Ecto neural progenitor cell (in vitro differentiated cells): ENCODE data around the gene FIP1L1.
A peak's percentile ranks its signal among the peaks of the same experiment; 100 is the strongest.

ENCODE experiments used
- DNase-seq: peaks from one replicate; pipeline ENCODE4 v3.0.0-alpha.2; 2018; ENCODE audit warnings: low spot score

The FIP1L1 gene

DNA sequence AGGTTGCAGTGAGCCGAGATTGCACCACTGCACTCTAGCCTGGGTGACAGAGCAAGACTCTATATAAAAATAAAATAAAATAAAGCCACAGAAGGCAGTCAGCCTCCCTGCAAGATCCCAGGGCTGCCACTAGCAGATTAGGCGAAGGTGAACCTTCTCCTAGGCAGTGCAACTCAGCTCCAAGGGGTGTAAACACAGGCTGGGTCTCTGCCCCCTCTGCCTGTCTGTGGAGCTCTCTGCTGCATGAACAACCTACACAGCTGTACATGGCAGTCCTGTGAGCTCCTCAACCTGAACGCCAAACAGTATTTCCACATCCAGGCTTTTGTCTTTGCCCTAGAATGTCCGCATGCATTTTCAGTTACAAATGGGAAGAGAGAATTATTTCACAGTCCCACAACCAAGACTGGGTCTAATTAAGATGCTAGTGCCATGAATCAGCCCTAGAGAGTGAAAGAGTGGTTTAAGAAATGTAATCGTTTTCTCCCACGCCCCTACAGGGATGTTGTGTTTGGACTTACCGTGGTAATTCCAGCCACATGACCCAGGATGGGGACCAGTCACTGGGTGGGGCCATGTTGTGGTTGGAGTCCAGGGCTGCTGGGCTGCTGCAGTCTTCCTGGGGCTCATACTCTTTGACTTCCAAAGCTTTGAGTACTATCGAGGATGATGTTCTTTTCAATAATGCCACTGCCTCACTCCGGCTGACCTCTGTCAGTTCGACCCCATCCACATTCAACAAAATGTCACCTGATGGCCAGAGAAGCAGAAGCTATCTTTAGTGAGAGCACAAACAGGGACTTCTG is 99.0 kb downstream of the FIP1L1 start:
- DNase-seq = no peak

DNA sequence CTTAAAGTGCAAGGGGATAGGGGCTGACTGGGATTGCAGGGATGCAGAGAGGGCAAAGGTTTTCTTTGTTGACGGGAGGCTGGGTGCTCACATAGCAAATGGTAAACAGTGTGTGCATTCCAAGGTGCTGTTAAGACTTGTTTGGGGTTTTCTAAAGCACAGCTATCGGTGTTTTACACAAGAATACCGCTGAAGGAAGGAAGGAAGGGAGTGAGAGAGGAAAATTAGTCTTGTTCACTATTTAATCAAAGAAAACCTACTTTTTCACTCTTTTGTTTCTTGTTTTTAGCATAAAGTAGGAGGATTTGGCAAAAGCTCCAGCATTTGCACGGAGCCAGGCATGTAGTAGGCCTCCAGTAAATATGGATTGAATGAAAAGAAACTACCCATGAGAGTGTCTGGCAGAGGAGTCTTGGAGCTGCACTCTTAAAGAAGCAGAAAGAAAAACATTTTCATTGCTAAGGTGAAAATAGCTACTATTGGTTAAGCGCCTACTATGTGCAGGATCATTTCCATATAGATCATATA is 99.7 kb downstream of the FIP1L1 start:
- DNase-seq = no peak

DNA sequence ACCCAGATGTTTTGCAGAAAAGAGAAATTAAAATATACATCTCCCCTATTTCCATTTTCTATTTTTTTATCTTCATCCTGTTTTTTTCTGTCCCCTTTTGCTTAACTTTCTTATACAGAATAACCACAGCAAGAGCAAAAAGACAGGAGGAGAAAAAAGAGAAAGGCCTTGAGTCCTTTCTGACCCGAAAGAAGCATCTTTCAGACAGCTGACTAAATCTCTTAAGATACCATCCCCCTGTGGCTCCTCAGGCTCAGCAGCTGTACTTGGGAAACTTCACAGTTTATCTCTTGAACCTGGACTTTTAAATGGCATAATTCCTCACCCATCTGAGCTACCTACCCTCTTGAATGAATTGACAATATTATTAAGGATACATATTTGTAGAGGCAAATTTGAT is 100.2 kb downstream of the FIP1L1 start:
- no peak for DNase-seq

DNA sequence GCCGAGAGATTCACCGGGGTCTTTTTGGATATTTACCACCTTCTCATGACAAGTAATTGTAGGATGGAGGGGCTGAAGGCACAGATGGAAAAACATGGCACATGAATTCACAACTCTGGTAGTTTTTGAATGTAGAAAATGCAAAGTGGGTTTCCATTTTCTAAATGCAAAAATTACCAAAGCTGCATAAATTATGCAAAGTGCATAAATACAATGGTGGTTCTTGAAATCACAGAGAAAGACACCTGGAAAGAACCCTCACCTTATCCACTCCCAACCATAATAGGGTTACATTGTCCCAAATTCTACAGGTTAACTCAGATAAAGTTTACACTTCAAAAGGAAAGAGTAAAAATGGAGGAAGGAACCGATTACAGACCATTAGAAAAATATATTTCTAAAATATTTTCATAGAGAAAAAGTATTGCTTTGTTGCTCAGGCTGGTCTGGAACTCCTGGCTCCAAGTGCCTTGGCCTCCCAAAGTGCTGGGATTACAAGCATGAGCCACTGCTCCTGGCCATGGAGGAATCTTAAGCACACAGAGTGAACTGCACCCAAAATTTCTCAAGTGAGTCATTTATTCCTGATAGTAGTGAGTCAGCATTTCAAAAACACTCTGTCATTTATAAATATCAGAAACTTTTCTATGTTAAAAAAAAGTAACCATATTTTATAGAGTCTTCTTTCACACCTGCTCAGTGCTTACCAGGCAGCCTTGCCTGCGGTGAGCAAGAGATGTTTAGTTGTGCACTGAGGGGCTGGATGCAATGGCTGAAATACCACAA is 101.4 kb downstream of the FIP1L1 start:
- no peak for DNase-seq

DNA sequence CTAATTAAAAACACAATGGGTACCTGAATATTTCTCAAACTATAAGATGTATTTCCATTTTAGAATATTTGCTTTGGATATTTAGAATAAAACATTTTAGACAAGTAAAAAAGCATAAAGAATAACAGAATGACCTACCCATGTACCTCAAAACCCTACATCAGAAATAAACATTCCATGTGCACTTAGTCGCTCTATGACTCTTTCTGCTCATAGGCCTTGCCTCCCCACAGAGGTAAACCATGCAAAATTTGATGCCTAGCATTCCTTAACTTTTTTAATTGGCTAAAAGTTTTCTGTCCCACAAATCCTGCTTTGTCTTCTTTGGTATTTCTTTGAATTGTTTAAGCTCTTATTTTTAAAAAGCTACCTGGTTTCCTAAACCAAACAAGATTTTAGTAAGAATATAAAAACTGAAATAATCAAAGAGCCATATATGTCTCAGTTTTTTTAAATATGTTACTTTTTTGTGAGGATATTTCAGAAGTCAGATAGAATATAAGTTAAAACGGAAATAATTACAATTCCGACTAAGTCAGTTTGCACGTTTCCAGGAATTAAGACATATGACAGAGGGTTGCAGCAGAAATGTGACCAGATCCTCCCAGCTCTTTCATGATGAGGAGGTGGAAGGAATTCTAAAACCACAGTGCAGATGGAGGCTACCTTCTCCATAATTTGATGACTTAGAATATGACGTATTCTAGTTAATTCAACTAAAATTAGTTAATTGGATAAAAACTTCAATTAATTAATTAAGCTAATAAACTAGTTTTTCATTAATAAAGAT is 102.5 kb downstream of the FIP1L1 start:
- DNase-seq = no peak

DNA sequence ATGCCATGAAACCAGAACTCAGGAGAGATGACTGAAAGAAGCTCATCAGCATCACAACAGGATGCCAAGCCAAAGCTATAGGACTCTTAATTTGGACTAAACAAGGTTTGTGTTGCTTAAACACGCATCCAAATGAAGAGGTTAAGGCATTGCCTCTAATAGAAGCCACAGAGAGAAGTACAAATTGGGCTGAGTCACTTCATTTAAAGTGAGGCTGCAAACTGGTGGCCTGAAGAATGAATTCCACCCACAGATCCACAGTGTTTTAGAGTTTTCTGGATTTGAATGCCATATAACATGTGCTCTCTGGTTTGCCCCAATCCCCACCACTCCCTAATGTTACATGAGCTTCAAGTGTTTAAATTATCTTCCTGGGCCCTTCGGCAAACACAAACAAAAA is 103.5 kb downstream of the FIP1L1 start:
- DNase-seq = no peak

DNA sequence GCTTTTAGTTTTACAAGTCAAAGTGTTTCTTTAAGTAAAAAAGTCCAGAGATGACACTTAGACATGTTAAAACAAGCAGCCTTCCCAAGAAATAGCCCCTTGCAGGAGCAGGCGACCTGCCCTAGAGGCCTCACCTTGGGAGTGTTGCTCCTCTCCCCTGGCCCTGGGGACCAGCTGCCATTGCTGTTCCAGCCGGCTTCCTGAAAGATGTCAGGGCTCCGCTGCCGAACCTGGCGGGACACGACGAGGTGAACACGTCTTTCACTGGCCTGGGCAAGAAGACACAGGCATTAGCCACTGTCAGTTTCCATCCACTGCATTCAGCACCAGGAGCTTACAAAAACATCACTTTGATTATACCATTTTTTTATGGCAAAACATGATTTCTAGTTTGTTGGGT is 104.1 kb downstream of the FIP1L1 start:
- no peak for DNase-seq

DNA sequence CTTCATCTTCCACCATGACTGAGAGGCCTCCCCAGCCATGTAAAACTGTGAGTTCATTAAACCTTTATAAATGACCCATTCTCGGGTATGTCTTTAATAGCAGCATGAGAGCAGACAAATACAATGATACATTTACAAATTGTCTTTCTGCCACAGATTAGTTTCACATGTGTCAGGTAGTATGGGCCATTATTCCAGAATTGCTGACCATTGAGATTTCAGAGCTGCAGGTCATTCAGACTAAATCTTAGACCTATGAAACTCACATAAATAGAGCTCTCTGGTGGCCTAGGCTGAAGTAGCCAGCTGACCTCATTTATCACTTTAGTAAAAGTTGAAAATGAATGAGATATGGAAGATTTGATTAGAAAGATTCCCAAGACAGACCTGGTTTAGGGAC is 105.8 kb downstream of the FIP1L1 start:
- no peak for DNase-seq

DNA sequence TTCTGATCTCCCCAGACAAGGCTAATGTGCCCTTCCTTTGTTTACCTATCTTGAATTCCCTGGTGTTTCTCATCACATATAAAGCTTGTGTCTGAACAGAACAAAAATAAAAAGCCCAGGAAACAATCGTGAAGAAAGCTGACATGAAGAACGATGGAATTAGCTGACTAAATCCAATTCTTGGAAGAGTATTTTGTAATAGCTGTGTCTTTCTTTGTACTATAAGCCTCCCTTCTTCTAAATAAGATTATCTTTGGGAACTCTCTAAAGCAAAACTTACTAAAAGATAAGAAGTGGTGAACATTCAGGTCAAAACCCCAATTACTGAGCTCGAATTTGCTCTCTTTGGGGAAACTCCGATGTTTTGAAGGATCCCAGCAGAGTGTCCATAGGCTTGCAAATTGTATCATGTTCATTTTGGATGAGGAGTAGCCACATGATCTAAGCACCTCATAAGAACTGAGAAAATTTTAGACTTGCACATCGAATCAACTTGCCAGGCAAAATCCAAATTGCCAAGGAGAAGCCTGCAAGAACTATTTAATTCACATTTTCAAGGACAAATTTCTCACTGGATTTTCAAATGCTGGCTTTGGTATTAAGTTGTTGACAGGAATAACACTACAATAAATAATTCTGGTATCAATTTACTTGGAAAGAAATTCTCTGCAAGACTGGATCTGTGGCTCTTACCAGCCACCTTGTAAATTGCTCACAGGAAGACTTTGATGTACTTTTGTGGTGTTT is 107.6 kb downstream of the FIP1L1 start:
- no peak for DNase-seq

DNA sequence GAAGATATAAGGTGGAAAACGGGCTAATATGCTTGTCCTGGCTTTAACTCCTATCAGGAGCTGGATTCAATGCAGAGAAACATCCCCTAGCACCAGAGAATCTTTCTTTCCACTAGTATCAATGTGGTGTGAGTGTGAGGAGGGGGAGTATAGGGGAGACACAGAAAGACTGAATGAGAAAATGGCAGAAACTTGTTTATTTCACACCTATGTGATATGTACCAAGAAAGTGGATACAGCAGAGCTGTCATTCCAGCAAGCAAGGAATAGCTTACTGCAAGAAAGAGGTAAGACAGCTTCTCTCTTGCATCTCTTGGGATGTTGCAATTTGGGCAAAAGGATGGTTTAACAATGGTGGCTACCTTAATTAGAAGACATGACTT is 108.2 kb downstream of the FIP1L1 start:
- no peak for DNase-seq

DNA sequence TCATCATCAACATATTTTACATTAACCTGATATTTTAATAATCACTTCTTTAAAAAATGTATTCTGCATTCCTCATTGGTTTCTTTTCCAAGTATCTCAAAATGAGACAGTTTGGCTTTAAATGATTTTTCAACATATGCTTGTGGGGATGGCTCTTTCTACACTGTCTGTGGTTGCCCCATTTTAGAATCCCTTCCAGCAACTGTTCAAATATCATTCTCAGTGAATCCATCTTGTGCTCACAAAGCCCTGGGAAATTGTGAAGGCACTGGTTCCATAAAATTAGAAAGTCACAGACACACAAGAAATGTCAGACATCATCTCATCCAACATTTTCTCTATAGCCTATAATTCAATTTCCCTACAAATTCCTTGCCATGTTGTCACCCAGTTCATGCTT is 110.3 kb downstream of the FIP1L1 start:
- no peak for DNase-seq

DNA sequence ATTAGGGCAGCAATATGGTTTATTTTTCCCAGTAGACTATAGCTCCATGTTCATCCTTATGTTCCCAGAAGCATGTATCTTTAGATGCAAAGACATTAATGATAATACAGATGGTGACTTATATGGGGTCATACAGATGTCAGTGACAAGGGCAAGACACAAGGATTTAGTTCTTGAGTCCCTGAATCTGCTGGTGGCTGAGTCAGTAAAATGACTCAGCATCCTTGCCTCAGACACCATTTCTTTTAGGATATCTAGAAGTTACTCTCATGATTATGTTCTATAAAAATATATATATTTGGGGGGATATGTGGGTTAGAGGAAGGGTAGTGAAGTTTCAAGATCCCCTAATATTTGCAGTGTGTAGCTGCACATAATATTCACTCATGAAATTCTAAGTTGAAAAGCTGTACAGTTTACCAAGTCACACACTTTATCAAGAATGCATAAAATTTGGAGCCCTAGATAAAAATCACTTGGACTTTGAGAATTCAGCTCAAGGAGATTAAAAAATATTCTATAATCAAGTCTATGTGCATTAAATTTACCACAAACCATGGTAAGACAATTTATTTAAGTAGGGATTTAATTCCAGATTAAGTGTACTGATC is 111.9 kb downstream of the FIP1L1 start:
- no peak for DNase-seq

DNA sequence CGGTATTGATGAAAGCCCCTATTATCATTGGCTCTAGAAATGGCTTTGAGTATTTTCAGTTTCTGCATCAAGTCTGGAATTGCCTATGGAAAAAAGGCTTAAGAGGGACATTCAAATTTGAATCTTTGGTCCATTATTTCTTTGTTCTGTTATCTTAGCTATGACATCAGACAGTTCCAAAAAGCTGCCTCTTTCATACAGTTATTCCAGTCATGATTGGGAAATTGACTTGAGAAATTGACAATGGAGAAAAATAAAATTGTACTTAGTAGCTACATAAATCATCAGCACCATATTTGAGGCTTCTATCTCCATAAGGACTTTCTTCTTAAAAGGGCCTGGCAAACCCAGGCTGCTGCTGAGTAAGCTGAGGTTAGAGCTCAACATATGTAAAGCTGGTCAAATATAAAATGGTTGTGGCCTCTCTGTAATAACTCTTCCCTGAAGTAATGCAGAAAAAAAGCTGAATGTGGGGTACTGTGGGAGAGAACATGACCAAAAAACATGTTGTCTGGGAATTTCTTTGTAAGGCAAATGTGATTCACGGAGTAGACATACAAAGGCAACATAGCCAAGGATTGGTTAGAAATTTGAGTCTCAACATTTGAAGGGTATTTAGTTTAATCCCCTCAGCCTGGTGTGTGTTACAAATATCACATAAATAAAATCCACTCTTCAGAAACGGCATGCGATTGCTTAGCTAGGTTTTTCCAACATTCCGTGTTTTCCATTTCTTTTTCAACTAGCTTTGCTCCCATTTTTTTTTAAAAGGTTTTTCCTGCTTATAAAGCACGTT is 112.9 kb downstream of the FIP1L1 start:
- DNase-seq = no peak

DNA sequence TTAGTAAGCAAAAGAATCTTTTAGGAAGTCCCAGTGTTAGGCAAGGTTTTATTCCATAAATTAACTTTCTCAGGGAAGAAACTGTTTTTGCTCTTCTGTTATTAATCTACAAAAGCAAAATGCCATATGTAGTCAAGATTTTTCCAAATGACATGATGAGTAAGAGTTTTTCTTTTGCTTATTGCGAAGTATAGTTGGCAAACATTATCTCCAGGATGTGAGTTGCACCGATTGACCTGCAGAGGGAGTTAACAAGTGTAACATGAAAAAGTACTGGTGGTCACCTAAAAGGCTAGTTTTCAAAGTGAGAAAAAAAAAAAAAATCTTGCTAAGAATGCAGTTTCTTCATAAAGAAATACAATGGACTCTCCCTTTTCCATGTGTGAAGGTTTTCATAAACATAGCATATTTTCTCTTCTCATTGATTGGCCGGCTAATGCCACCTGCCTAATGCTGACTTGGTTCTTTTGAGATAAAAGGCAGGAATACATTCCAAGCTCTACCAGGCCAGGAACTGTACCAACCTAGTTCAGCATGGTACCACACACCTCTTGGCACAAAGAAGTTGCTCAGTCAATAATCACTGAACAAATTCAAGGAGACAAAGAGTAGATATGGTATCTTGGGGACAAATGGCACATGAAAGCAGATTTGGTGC is 113.7 kb downstream of the FIP1L1 start:
- no peak for DNase-seq

DNA sequence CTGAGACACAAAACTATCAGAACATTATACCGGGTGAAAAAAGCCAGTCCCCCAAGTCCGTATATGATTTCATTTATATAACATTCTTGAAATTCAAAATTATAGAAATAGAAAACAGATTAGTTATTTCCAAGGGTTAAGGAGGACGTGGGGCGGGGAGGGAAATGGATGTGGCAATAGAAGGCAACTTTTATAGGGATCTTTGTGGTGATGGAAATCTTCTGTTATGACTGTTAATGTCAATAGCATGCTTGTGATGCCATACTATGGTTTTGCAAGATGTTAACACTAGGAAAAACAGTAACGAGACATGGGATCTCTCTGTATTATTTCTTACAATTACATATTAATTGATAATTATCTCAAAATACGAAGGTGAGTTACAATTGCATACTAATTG is 117.4 kb downstream of the FIP1L1 start:
- no peak for DNase-seq

DNA sequence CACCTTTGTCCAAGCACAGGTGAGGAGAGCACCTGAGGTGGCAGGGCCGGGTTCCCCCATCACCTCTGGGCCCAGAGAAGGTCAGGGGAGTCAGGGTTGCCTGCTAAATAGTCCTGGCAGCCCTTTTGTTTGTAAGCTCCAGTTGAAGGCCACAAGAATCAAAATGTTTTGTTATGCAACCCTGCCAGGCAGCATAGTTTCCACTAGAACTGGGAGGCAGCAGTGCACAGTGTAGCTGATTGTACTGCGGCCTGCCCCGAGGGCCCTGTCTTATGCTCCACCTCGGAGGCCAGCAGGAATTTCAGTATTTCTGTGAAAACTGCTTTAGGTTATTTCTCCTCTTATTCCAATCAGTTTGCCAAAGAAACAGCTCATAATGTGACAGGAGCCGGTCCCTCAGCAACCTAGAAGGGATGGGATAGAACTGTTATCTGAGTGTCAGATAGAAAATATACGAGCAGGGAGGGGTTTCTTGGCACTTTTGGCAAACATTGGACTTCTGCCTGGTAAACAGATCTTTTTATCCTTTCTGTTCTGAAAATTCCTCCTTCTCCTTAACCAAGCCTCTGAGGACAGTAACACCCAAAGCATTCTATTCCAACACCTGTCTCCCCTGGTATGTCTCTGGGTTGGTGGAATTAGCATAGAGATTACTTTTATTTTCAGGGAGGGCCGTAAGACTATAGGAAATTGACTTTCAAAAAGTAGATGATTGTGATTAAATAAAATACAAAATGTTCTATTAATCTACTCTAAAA is 120.2 kb downstream of the FIP1L1 start:
- peak; percentile 57 for DNase-seq

DNA sequence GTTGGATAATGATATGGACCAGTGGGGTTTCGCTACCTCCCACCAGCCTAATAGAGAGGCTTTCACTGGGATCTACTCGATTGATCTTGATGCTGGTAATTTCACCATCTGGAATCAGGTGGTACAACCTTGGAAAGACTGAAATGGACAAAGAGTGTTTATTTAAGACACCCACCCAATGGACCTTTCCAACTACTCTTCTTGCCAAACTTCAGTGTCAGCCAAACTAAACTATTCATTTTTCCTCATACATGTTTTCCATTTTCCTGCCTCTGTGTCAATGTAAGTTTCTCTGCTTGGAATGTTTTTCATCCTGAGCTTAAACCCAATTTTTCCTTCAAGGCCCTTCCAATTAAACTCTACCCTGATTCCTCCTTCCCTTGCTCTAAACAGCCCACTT is 121.3 kb downstream of the FIP1L1 start:
- DNase-seq = no peak

DNA sequence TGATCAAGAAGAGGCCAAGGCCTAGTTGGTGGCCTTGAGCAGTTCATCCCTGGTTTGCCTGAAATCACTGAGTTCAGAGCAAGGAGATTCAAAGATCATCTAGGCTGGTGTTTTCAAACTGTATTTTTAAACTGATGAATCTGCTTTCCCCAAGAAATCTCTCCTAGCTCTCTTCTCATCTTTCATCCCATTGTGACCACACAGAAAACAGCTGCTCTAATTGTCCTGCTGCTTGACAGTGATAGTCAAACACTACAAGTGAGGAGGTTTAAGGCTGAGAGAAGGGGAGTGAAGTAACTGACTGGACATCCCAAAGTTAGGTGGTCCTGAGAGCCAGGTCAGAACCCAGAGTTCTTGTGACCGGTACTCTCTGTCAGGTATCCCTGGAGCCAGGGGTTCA is 122.3 kb downstream of the FIP1L1 start:
- DNase-seq = no peak

DNA sequence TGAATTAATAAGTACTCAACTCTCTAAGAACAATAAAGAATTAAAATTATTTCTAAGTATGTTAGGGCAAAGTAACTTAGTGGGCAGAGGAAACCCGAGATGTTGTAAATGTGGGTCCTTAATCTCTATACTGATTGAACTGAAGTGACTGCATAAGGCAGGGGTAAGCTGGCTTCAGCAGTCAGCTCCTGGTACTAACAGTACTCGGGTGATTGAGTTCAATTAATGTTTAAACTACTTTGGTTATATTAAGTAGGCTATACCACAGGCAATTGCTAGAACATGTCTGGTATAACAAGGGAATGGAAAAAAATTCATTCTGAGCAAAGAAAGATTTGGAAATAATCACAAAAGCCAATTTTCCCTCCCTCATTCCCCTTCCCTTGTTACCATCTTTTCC is 123.1 kb downstream of the FIP1L1 start:
- DNase-seq = no peak
